ENCODE results near the gene SLC35A3.
"Not testable (repeated sequence)": the region's sequence is repeated elsewhere in the genome, so short reads cannot be mapped to it uniquely, and the experiment has no call there.

Gene SLC35A3

DNA sequence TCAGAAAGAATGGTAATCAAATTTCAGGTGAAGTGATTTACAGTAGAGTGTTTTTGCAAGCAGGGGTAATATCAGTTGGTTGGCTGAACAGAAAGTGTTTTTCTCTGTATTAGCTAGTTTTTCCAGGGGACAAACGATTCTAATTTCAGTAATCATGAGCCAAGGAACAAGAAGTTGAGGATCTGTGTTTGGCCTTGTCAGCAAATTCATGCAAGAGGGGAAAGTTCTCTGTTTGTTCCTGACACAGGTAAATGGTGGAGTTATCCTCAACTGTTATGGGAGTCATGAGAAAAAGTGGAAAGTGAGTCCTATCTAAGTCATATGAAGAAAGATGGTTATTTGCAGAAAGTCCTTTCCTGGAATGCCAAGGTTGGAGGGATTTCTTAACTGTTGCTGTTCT is 24.6 kb upstream of the SLC35A3 start:
- no peaks in the 10 kb centered on the region for H3K9me3 ChIP-seq (ENCODE audit: insufficient read depth, low read length)
- no peak for TF ChIP-seq ZNF274 (IDR thresholded peaks at IDR 0.05; ENCODE audit: low read depth, low read length)
- TF ChIP-seq YY1 (IDR thresholded peaks at IDR 0.05; ENCODE audit: insufficient read depth, insufficient read length): no peak
- TF ChIP-seq SUZ12 (IDR thresholded peaks at IDR 0.05; ENCODE audit: extremely low read depth, insufficient read depth, insufficient read length): no peak
- H3K36me3 ChIP-seq (ENCODE audit: insufficient read depth, insufficient read length, low read length): no peaks in the 10 kb centered on the region

GRCh38 chr1:99950486-99950885 is 19.3 kb upstream of the SLC35A3 start:
- H3K9ac ChIP-seq (ENCODE audit: insufficient read length, low read depth): no peak overlapping the region
- H3K4me1 ChIP-seq (ENCODE audit: insufficient read depth, insufficient read length): no peaks in the 10 kb centered on the region
- H3K27me3 ChIP-seq (ENCODE audit: insufficient read depth, insufficient read length): no peaks in the 10 kb centered on the region
- TF ChIP-seq YY1 (IDR thresholded peaks at IDR 0.05; ENCODE audit: insufficient read depth, insufficient read length) (no peak), SUZ12 (IDR thresholded peaks at IDR 0.05; ENCODE audit: extremely low read depth, insufficient read depth, insufficient read length) (no peak), ZNF274 (IDR thresholded peaks at IDR 0.05; ENCODE audit: low read depth, low read length) (no peak)
- no peaks in the 10 kb centered on the region for H3K36me3 ChIP-seq (ENCODE audit: insufficient read depth, insufficient read length, low read length)
- no peaks in the 10 kb centered on the region for H3K9me3 ChIP-seq (ENCODE audit: insufficient read depth, low read length)
- no peak overlapping the region for H3K4me3 ChIP-seq (ENCODE audit: insufficient read length, low read depth)
- DNase-seq (ENCODE audit: low read depth, low spot score): no peak

More for the DNA sequence above, 24.6 kb upstream of the SLC35A3 start:
- no peak overlapping the region for H3K4me3 ChIP-seq (ENCODE audit: insufficient read length, low read depth)
- no peaks in the 10 kb centered on the region for H3K27me3 ChIP-seq (ENCODE audit: insufficient read depth, insufficient read length)
- H3K4me1 ChIP-seq (ENCODE audit: insufficient read depth, insufficient read length): no peaks in the 10 kb centered on the region
- no peak overlapping the region for H3K9ac ChIP-seq (ENCODE audit: insufficient read length, low read depth)
- no peak for DNase-seq (ENCODE audit: low read depth, low spot score)

- no peaks in the 10 kb centered on the region for H3K36me3 ChIP-seq (ENCODE audit: insufficient read depth, insufficient read length, low read length)
- no peaks in the 10 kb centered on the region for H3K4me1 ChIP-seq (ENCODE audit: insufficient read depth, insufficient read length)
- no peak overlapping the region for H3K4me3 ChIP-seq (ENCODE audit: insufficient read length, low read depth)
- no peaks in the 10 kb centered on the region for H3K27me3 ChIP-seq (ENCODE audit: insufficient read depth, insufficient read length)
- TF ChIP-seq ZNF274 (IDR thresholded peaks at IDR 0.05; ENCODE audit: low read depth, low read length) (no peak), YY1 (IDR thresholded peaks at IDR 0.05; ENCODE audit: insufficient read depth, insufficient read length) (no peak), SUZ12 (IDR thresholded peaks at IDR 0.05; ENCODE audit: extremely low read depth, insufficient read depth, insufficient read length) (no peak)
- no peak for DNase-seq (ENCODE audit: low read depth, low spot score)
- H3K9ac ChIP-seq (ENCODE audit: insufficient read length, low read depth): no peak overlapping the region
- no peaks in the 10 kb centered on the region for H3K9me3 ChIP-seq (ENCODE audit: insufficient read depth, low read length)
Observed at GRCh38 chr1:99952522-99952921, 17.3 kb upstream of the SLC35A3 start.

GRCh38 chr1:99955375-99955774 is 14.4 kb upstream of the SLC35A3 start:
- Histone ChIP-seq H3K9ac (ENCODE audit: insufficient read length, low read depth) (no peak overlapping the region), H3K4me3 (ENCODE audit: insufficient read length, low read depth) (no peak overlapping the region), H3K4me1 (ENCODE audit: insufficient read depth, insufficient read length) (no peaks in the 10 kb centered on the region), H3K9me3 (ENCODE audit: insufficient read depth, low read length) (no peaks in the 10 kb centered on the region), H3K27me3 (ENCODE audit: insufficient read depth, insufficient read length) (no peaks in the 10 kb centered on the region), H3K36me3 (ENCODE audit: insufficient read depth, insufficient read length, low read length) (no peaks in the 10 kb centered on the region)
- no peak for DNase-seq (ENCODE audit: low read depth, low spot score)
- no peak for TF ChIP-seq SUZ12 (IDR thresholded peaks at IDR 0.05; ENCODE audit: extremely low read depth, insufficient read depth, insufficient read length)
- TF ChIP-seq ZNF274 (IDR thresholded peaks at IDR 0.05; ENCODE audit: low read depth, low read length): no peak
- no peak for TF ChIP-seq YY1 (IDR thresholded peaks at IDR 0.05; ENCODE audit: insufficient read depth, insufficient read length)

DNA sequence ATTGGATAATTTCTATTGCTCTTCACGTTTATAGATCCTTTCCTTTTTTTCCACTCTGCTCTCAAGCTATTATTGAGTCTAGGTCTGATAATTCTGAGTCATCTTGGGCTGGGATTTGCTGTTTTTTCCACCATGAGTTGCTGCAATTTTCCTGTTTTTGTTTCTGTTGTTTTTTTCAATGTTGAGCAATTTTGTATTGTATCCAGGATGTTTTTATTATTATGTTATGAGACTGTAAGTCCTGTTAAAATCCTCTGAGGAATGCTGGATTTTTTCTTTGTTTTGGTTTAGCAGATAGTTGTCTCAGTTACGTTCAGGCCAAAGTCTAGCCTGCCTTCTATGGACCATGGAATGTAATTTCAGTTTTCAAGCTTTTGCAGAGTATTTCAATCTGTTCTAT is 13.0 kb upstream of the SLC35A3 start:
- Histone ChIP-seq H3K9me3 (ENCODE audit: insufficient read depth, low read length) (no peaks in the 10 kb centered on the region), H3K9ac (ENCODE audit: insufficient read length, low read depth) (no peak overlapping the region), H3K36me3 (ENCODE audit: insufficient read depth, insufficient read length, low read length) (no peaks in the 10 kb centered on the region), H3K27me3 (ENCODE audit: insufficient read depth, insufficient read length) (no peaks in the 10 kb centered on the region), H3K4me3 (ENCODE audit: insufficient read length, low read depth) (no peak overlapping the region), H3K4me1 (ENCODE audit: insufficient read depth, insufficient read length) (no peaks in the 10 kb centered on the region)
- DNase-seq (ENCODE audit: low read depth, low spot score): no peak
- no peak for TF ChIP-seq SUZ12 (IDR thresholded peaks at IDR 0.05; ENCODE audit: extremely low read depth, insufficient read depth, insufficient read length)
- TF ChIP-seq YY1 (IDR thresholded peaks at IDR 0.05; ENCODE audit: insufficient read depth, insufficient read length): no peak
- TF ChIP-seq ZNF274 (IDR thresholded peaks at IDR 0.05; ENCODE audit: low read depth, low read length): no peak

DNA sequence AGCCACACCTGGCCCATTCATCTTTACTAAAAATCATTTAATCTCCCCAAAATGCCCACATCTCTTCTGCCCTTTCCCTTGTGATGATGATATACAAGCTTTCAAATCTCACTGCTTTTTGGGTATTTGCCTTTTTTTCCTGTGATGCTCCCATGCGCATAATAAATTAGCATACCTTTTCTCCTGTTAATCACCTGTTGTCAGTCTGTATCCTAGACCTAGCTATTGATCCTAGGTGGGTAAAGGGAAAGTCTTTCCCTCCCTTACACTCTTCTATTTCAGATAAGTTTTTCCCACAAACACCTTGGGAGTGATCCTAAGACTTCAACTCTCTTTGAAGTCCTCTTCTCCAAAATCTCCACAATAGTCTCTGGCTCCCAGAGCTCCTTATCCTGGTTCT is 12.0 kb upstream of the SLC35A3 start:
- DNase-seq (ENCODE audit: low read depth, low spot score): peak; percentile 15
- Histone ChIP-seq H3K9ac (ENCODE audit: insufficient read length, low read depth) (no peak overlapping the region), H3K4me1 (ENCODE audit: insufficient read depth, insufficient read length) (no peaks in the 10 kb centered on the region), H3K36me3 (ENCODE audit: insufficient read depth, insufficient read length, low read length) (no peaks in the 10 kb centered on the region), H3K9me3 (ENCODE audit: insufficient read depth, low read length) (no peaks in the 10 kb centered on the region), H3K4me3 (ENCODE audit: insufficient read length, low read depth) (no peak overlapping the region), H3K27me3 (ENCODE audit: insufficient read depth, insufficient read length) (no peaks in the 10 kb centered on the region)
- TF ChIP-seq YY1 (IDR thresholded peaks at IDR 0.05; ENCODE audit: insufficient read depth, insufficient read length) (no peak), ZNF274 (IDR thresholded peaks at IDR 0.05; ENCODE audit: low read depth, low read length) (no peak), SUZ12 (IDR thresholded peaks at IDR 0.05; ENCODE audit: extremely low read depth, insufficient read depth, insufficient read length) (no peak)

GRCh38 chr1:99959189-99959705 is 10.5 kb upstream of the SLC35A3 start:
- H3K4me3 ChIP-seq (ENCODE audit: insufficient read length, low read depth); H3K4me1 ChIP-seq (ENCODE audit: insufficient read depth, insufficient read length): not testable (repeated sequence)

DNA sequence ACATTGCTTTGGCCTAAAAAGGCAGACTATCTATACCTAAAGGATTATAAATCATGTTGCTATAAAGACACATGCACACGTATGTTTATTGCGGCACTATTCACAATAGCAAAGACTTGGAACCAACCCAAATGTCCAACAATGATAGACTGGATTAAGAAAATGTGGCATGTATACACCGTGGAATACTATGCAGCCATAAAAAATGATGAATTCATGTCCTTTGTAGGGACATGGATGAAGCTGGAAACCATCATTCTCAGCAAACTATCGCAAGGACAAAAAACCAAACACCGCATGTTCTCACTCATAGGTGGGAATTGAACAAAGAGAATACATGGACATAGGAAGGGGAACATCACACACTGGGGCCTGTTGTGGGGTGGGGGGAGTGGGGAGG is 9.5 kb upstream of the SLC35A3 start:
- H3K27me3 ChIP-seq (ENCODE audit: insufficient read depth, insufficient read length); H3K4me3 ChIP-seq (ENCODE audit: insufficient read length, low read depth); H3K9ac ChIP-seq (ENCODE audit: insufficient read length, low read depth); H3K9me3 ChIP-seq (ENCODE audit: insufficient read depth, low read length); DNase-seq (ENCODE audit: low read depth, low spot score); H3K36me3 ChIP-seq (ENCODE audit: insufficient read depth, insufficient read length, low read length); H3K4me1 ChIP-seq (ENCODE audit: insufficient read depth, insufficient read length): not testable (repeated sequence)

More at GRCh38 chr1:99959189-99959705, 10.5 kb upstream of the SLC35A3 start:
- not testable (repeated sequence) for DNase-seq (ENCODE audit: low read depth, low spot score); H3K9ac ChIP-seq (ENCODE audit: insufficient read length, low read depth); H3K36me3 ChIP-seq (ENCODE audit: insufficient read depth, insufficient read length, low read length); H3K27me3 ChIP-seq (ENCODE audit: insufficient read depth, insufficient read length); H3K9me3 ChIP-seq (ENCODE audit: insufficient read depth, low read length)

Measured in NT2/D1 (cell line).